CD14-positive monocyte (primary cell): ENCODE measurements around the gene SLC12A7. TPM values are rescaled to one million over a fixed set of nuclear protein-coding genes. Genes with fewer than 3 reads are reported as not detected.
A peak's percentile ranks its signal among the peaks of the same experiment; 100 is the strongest.

ENCODE experiments used
- DNase-seq, 3 donors: peaks; one replicate each; pipeline ENCODE4 v3.0.0-alpha.2; 2011 to 2022
- H2AFZ ChIP-seq: 2 replicates; pipeline ENCODE4 v1.6.0; 2012; ENCODE audit warnings: mild to moderate bottlenecking, low read depth, low read length, inconsistent platforms; ENCODE audit not compliant: insufficient read depth, poor library complexity, severe bottlenecking
- H3K27ac ChIP-seq, 2 donors: 1 replicate in 1 of 2; 2 replicates in 1 of 2; pipeline ENCODE4 v1.5.1; 2012 to 2013; ENCODE audit warnings: low read length in 2 of 2, control low read depth in 1 of 2, inconsistent platforms in 1 of 2, low read depth in 1 of 2, mild to moderate bottlenecking in 1 of 2
- H3K27me3 ChIP-seq, 2 donors: one replicate each; pipeline versions ENCODE4 v1.6.0 to v1.6.1; 2011 to 2013; ENCODE audit warnings: low read length in 2 of 2; ENCODE audit not compliant: control insufficient read depth in 2 of 2, insufficient read depth in 2 of 2
- H3K36me3 ChIP-seq, 2 donors: replicated peaks in 1 of 2; 1 replicate in 1 of 2; 2 replicates in 1 of 2; pipeline versions ENCODE4 v1.5.1 to v1.6.1; 2012 to 2013; ENCODE audit warnings: low read length in 2 of 2, control low read depth in 1 of 2, inconsistent platforms in 1 of 2, mild to moderate bottlenecking in 1 of 2; ENCODE audit not compliant: insufficient read depth in 2 of 2, control insufficient read depth in 1 of 2
- H3K4me1 ChIP-seq, 2 donors: 1 replicate in 1 of 2; 2 replicates in 1 of 2; pipeline versions ENCODE4 v1.5.1 to v1.6.1; 2012 to 2013; ENCODE audit warnings: low read length in 2 of 2, control low read depth in 1 of 2, inconsistent platforms in 1 of 2, mild to moderate bottlenecking in 1 of 2, moderate library complexity in 1 of 2; ENCODE audit not compliant: insufficient read depth in 2 of 2, control insufficient read depth in 1 of 2
- H3K4me2 ChIP-seq: replicated peaks from 2 replicates; pipeline ENCODE3; 2012; ENCODE audit warnings: low read length, moderate library complexity, mild to moderate bottlenecking; ENCODE audit not compliant: poor library complexity, severe bottlenecking; ENCODE audit errors: extremely low read depth
- H3K4me3 ChIP-seq, 3 experiments: fragments of 200-600 bp in 1 of 3; sonication (generic) in 1 of 3; replicated peaks in 1 of 3; 1 replicate in 2 of 3; 2 replicates in 1 of 3; pipeline ENCODE4 v1.5.1; 2011 to 2013; ENCODE audit warnings: low read length in 3 of 3, mild to moderate bottlenecking in 3 of 3, control low read depth in 2 of 3, low read depth in 2 of 3, inconsistent platforms in 1 of 3, moderate library complexity in 1 of 3
- H3K79me2 ChIP-seq: 2 replicates; pipeline ENCODE4 v1.6.0; 2012; ENCODE audit warnings: mild to moderate bottlenecking, control low read depth, inconsistent platforms, low read length, moderate library complexity; ENCODE audit not compliant: insufficient read depth
- H3K9ac ChIP-seq: 2 replicates; pipeline ENCODE4 v1.6.0; 2017; ENCODE audit warnings: low read length, mild to moderate bottlenecking; ENCODE audit not compliant: insufficient read depth, poor library complexity, severe bottlenecking
- H3K9me3 ChIP-seq, 2 donors: replicated peaks in 1 of 2; 1 replicate in 1 of 2; 2 replicates in 1 of 2; pipeline versions ENCODE4 v1.5.1 to v1.6.1; 2012 to 2013; ENCODE audit warnings: low read length in 2 of 2, control low read depth in 1 of 2; ENCODE audit not compliant: control insufficient read depth in 1 of 2, insufficient read depth in 1 of 2
- H4K20me1 ChIP-seq: 2 replicates; pipeline ENCODE4 v1.6.0; 2012; ENCODE audit warnings: mild to moderate bottlenecking, low read length, control low read depth, moderate library complexity; ENCODE audit not compliant: insufficient read depth
- H3K27ac Mint-ChIP-seq, 7 donors: one replicate each; pipeline ENCODE4 v1.8.0; 2020; ENCODE audit warnings: mild to moderate bottlenecking in 7 of 7, mixed read lengths in 7 of 7, moderate library complexity in 6 of 7, inconsistent platforms in 2 of 7
- H3K27me3 Mint-ChIP-seq, 3 donors: one replicate each; pipeline ENCODE4 v1.8.0; 2021 to 2022; ENCODE audit warnings: low read depth in 3 of 3, mild to moderate bottlenecking in 3 of 3, mixed read lengths in 3 of 3, moderate library complexity in 3 of 3, inconsistent platforms in 1 of 3
- H3K36me3 Mint-ChIP-seq, 2 donors: one replicate each; pipeline ENCODE4 v1.8.0; 2020; ENCODE audit warnings: mixed read lengths in 2 of 2, inconsistent platforms in 1 of 2, mild to moderate bottlenecking in 1 of 2
- H3K4me1 Mint-ChIP-seq: one replicate; pipeline ENCODE4 v1.8.0; 2020; ENCODE audit warnings: mild to moderate bottlenecking, mixed read lengths
- H3K4me3 Mint-ChIP-seq, 2 donors: one replicate each; pipeline ENCODE4 v1.8.0; 2020; ENCODE audit warnings: mild to moderate bottlenecking in 2 of 2, mixed read lengths in 2 of 2, moderate library complexity in 1 of 2
- H3K9me3 Mint-ChIP-seq, 7 donors: one replicate each; pipeline ENCODE4 v1.8.0; 2020 to 2022; ENCODE audit warnings: mixed read lengths in 7 of 7, mild to moderate bottlenecking in 6 of 7, moderate library complexity in 6 of 7, inconsistent platforms in 2 of 7
- CTCF ChIP-seq: fragments of 200-600 bp; IDR thresholded peaks from one replicate; pipeline ENCODE4 v1.8.0; 2022; ENCODE audit warnings: antibody characterized with exemption, mild to moderate bottlenecking
- WGBS: methylation state at CpG from one replicate; pipeline ENCODE4 v1.1.5; 2013; ENCODE audit warnings: missing lambda C conversion rate; ENCODE audit not compliant: insufficient coverage; 5-methylcytosine and 5-hydroxymethylcytosine counted together
- intact Hi-C, 2 donors: fragments of 100-400 bp; cut with micrococcal nuclease; formaldehyde crosslinking; loops; one replicate each; pipeline versions ENCODE4 v1.15.0 to v1.15.1; 2023
- polyA plus RNA-seq, 3 donors: library from polyadenylated mRNA; depleted of rRNA in 1 of 3; unstranded in 2 of 3; stranded (reverse) in 1 of 3; fragments of 300-500 nt in 2 of 3; fragments of >200 nt in 1 of 3; fragmentation: Illumina TruSeq in 2 of 3; gene quantifications; 1 replicate in 2 of 3; 2 replicates in 1 of 3; pipeline ENCODE4 v1.2.3, GENCODE V29; 2012 to 2021

SLC12A7 gene
- polyA plus RNA-seq, 3 donors = 8.2 to 31.2 (median 12.5) TPM

DNA sequence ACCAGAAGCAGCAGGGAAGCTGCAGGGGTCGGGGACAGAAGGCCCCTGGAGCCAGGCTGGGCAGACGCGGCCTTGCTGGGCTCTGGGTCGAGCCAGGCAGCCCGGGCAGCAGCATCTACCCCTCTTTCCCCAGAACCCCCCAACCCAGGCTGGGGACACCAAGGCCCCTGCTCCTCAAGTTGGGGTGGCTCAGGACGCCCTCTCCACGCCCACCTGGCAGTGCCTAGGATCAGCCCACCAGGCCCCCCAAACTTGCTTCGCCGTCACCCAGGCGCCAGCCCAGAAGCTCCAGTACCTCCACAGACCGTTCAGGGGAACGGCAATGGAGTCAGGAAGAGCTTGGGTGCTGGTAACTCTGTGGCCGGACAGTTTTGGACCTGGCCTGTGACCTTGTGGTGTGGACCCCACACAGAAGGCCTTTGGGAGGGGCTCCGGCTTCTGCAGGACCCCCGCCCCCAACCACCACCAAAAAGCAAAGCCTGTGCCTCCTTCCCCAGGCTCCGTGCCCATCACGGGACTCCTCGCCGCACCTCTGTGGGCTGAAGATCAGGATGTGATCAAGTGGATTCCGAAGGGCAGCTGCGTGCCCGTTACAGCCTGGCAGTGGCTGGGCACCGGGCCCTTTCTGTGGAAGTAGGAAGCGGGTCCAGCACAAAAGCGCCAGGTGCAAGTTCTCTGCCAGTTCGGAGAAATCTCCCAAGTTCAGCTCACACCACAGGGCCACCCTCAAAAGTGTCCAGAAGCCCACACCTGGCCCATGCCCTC, 2.1 kb downstream of the SLC12A7 start:
- Mint-ChIP-seq H3K9me3 (peaks cover 0 to 5% (median 0%) of the 10 kb centered on the region in 7 donors), H3K4me3 (peak overlapping the region; percentile 91 to 94), H3K27me3 (peaks cover 5 to 15% (median 11%) of the 10 kb centered on the region in 3 donors), H3K4me1 (peaks cover 62% of the 10 kb centered on the region), H3K36me3 (peaks cover 4 to 8% of the 10 kb centered on the region in 2 donors), H3K27ac (peak overlapping the region in 6 of 7 donors; percentile 88 to 97 (median 94))
- TF ChIP-seq CTCF = no peak
- Histone ChIP-seq H3K4me2 (peak overlapping the region; percentile 86), H3K79me2 (peaks cover 11% of the 10 kb centered on the region), H4K20me1 (peaks cover 41% of the 10 kb centered on the region), H3K27me3 (peaks cover 2 to 29% of the 10 kb centered on the region in 2 donors), H3K4me1 (peaks cover 62 to 64% of the 10 kb centered on the region in 2 donors), H3K4me3 (peak overlapping the region in 2 of 3 experiments; percentile 85 to 87), H3K36me3 (no peaks in the 10 kb centered on the region), H3K9ac (no peak overlapping the region), H2AFZ (no peak overlapping the region), H3K27ac (peak overlapping the region in 1 of 2 donors; percentile 69), H3K9me3 (no peaks in the 10 kb centered on the region)
- no peak for DNase-seq
- intact Hi-C loops = loop anchor here in 1 of 2 donors (10.0 kb wide), 2 partner anchors 235 to 365 kb away; partner anchors contain the start of gene CLPTM1L
- 84% methylated on average over 17 of the region's 26 CpGs for WGBS

DNA sequence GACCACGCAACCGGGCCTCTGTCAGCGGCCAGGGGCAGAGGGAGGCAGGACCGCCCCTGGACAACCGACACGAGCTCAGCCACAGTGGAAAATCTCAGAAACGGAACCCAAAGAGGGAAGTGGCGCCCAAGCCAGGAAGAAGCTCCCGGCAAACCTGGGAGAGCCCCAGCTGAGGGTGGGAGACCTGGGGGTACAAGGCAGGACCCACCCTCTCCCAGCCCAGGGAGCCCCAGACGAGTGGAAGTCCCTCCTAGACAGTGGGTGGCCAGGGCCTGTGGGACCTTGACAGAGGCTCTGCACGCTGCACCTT, 3.0 kb downstream of the SLC12A7 start:
- Histone ChIP-seq H3K4me3 (peak overlapping the region; percentile 24 to 87 (median 85)), H3K4me1 (peaks cover 71 to 73% of the 10 kb centered on the region in 2 donors), H4K20me1 (peaks cover 50% of the 10 kb centered on the region), H3K9ac (peak overlapping the region; percentile 48), H3K79me2 (peaks cover 11% of the 10 kb centered on the region), H3K27ac (peak overlapping the region; percentile 69), H3K9me3 (no peaks in the 10 kb centered on the region), H2AFZ (peak overlapping the region; percentile 43), H3K27me3 (peaks cover 2 to 23% of the 10 kb centered on the region in 2 donors), H3K4me2 (peak overlapping the region; percentile 79), H3K36me3 (no peaks in the 10 kb centered on the region)
- peak overlapping the region; percentile 85 to 97 (median 95) for H3K27ac Mint-ChIP-seq
- TF ChIP-seq CTCF = no peak
- H3K27me3 Mint-ChIP-seq = peaks cover 7 to 15% (median 11%) of the 10 kb centered on the region in 3 donors
- DNase-seq = peak; percentile 24 to 72 (median 63)
- H3K4me3 Mint-ChIP-seq = peak overlapping the region; percentile 91 to 94
- 2% methylated on average over 6 of the region's 11 CpGs for WGBS
- intact Hi-C loops = loop anchor here in 1 of 2 donors (10.0 kb wide), 2 partner anchors 236 to 366 kb away; partner anchors contain the start of gene CLPTM1L
- peaks cover 70% of the 10 kb centered on the region for H3K4me1 Mint-ChIP-seq
- H3K36me3 Mint-ChIP-seq = peaks cover 4 to 8% of the 10 kb centered on the region in 2 donors
- H3K9me3 Mint-ChIP-seq = peaks cover 0 to 4% (median 0%) of the 10 kb centered on the region in 7 donors
